Keratinocyte (primary cell): Measurements from ENCODE around the gene GJA5. TPM values are rescaled to one million over a fixed set of nuclear protein-coding genes. Genes with fewer than 3 reads are reported as not detected.

Source experiments
- DNase-seq: peaks from one replicate; pipeline ENCODE4 v3.0.0-alpha.2; 2011; ENCODE audit warnings: low read depth, missing footprints, low spot score
- FAIRE-seq: peaks from 2 replicates; lab custom pipeline; 2011; peaks lifted over from hg19 to GRCh38; lab: Jason Lieb, UNC
- H2AFZ ChIP-seq: 2 replicates; pipeline ENCODE4 v1.6.0; 2012; ENCODE audit warnings: low read length, control low read depth, inconsistent platforms; ENCODE audit not compliant: control insufficient read depth
- H3K27ac ChIP-seq: 2 replicates; pipeline ENCODE4 v1.5.1; 2011; ENCODE audit warnings: low read length; ENCODE audit not compliant: control insufficient read depth, insufficient read depth
- H3K27me3 ChIP-seq: 3 replicates; pipeline ENCODE4 v1.6.0; 2011; ENCODE audit warnings: low read length; ENCODE audit not compliant: control insufficient read depth, insufficient read depth; ENCODE audit errors: extremely low read depth
- H3K36me3 ChIP-seq, 2 experiments: 2 replicates in 1 of 2; 3 replicates in 1 of 2; pipeline ENCODE4 v1.5.1; 2011; ENCODE audit warnings: low read length in 2 of 2, mild to moderate bottlenecking in 1 of 2; ENCODE audit not compliant: control insufficient read depth in 2 of 2, insufficient read depth in 2 of 2; ENCODE audit errors: extremely low read depth in 1 of 2
- H3K4me1 ChIP-seq: 3 replicates; pipeline ENCODE4 v1.5.1; 2011; ENCODE audit warnings: low read length; ENCODE audit not compliant: control insufficient read depth, insufficient read depth; ENCODE audit errors: extremely low read depth
- H3K4me2 ChIP-seq: 3 replicates; pipeline ENCODE4 v1.6.0; 2011; ENCODE audit warnings: low read depth, low read length; ENCODE audit not compliant: control insufficient read depth, insufficient read depth; ENCODE audit errors: extremely low read depth
- H3K4me3 ChIP-seq, 3 experiments: fragments of 200-600 bp in 1 of 3; sonication (generic) in 1 of 3; 2 replicates in 2 of 3; 3 replicates in 1 of 3; pipeline ENCODE4 v1.5.1; 2011 to 2016; ENCODE audit warnings: low read length in 3 of 3, mild to moderate bottlenecking in 3 of 3, control low read depth in 2 of 3, inconsistent platforms in 1 of 3, low read depth in 1 of 3, mixed read lengths in 1 of 3, mixed run types in 1 of 3, moderate library complexity in 1 of 3; ENCODE audit not compliant: control insufficient read depth in 2 of 3, insufficient read depth in 2 of 3; ENCODE audit errors: extremely low read depth in 1 of 3
- H3K79me2 ChIP-seq: 2 replicates; pipeline ENCODE4 v1.6.0; 2012; ENCODE audit warnings: low read length; ENCODE audit not compliant: control insufficient read depth, insufficient read depth
- H3K9ac ChIP-seq: 3 replicates; pipeline ENCODE4 v1.6.0; 2011; ENCODE audit warnings: low read length; ENCODE audit not compliant: control insufficient read depth, insufficient read depth; ENCODE audit errors: extremely low read depth
- H3K9me1 ChIP-seq: 3 replicates; pipeline ENCODE4 v1.6.0; 2011; ENCODE audit warnings: low read length; ENCODE audit not compliant: control insufficient read depth, insufficient read depth; ENCODE audit errors: extremely low read depth
- H3K9me3 ChIP-seq: 2 replicates; pipeline ENCODE4 v1.5.1; 2012; ENCODE audit warnings: low read depth, low read length; ENCODE audit not compliant: control insufficient read depth
- H4K20me1 ChIP-seq: 3 replicates; pipeline ENCODE4 v1.6.0; 2011; ENCODE audit warnings: low read length; ENCODE audit not compliant: control insufficient read depth, insufficient read depth; ENCODE audit errors: extremely low read depth
- CTCF ChIP-seq, 3 experiments: IDR thresholded peaks in 1 of 3; conservative IDR thresholded peaks in 1 of 3; optimal IDR thresholded peaks in 1 of 3; 2 replicates in 2 of 3; 3 replicates in 1 of 3; pipeline versions ENCODE3 to v1.5.1; 2011; ENCODE audit warnings: low read length in 3 of 3, mild to moderate bottlenecking in 3 of 3, moderate library complexity in 2 of 3, control low read depth in 1 of 3, inconsistent platforms in 1 of 3; ENCODE audit not compliant: insufficient read depth in 2 of 3; ENCODE audit errors: extremely low read depth in 1 of 3
- EZH2 ChIP-seq: IDR thresholded peaks from one replicate; pipeline ENCODE4 v1.6.1; 2012; ENCODE audit warnings: inconsistent platforms, mild to moderate bottlenecking, low read length, moderate library complexity
- dilution Hi-C: fragments of 300-500 bp; cut with MboI; formaldehyde crosslinking; loops from one replicate; pipeline ENCODE4 v1.7.0; 2020; ENCODE audit warnings: low sequenced_read_pairs; ENCODE audit not compliant: extremely low pct_ligation_motif_present
- polyA plus RNA-seq, 5 experiments: library from polyadenylated mRNA; depleted of rRNA in 3 of 5; stranded (reverse) in 3 of 5; stranded (forward) in 1 of 5; unstranded in 1 of 5; fragments of >200 nt; gene quantifications; 1 replicate in 1 of 5; 2 replicates in 3 of 5; 3 replicates in 1 of 5; pipeline versions ENCODE4 v1.2.1 to v1.2.3, GENCODE V29; 2011 to 2012; ENCODE audit warnings: missing spikeins in 2 of 5, low read depth in 1 of 5, low replicate concordance in 1 of 5

Gene GJA5
- polyA plus RNA-seq, 1 donor (not counting 4 experiments of a cell fraction or from before 2014, with no cell fraction given), result 44.0 TPM

- Histone ChIP-seq H3K36me3 (no peaks in the 10 kb centered on the region), H4K20me1 (no peaks in the 10 kb centered on the region), H3K9me3 (no peaks in the 10 kb centered on the region), H3K9ac (no peak overlapping the region), H3K4me3 (no peak overlapping the region), H3K27ac (no peak overlapping the region), H3K79me2 (no peaks in the 10 kb centered on the region), H3K27me3 (no peaks in the 10 kb centered on the region), H2AFZ (no peak overlapping the region), H3K4me2 (no peak overlapping the region), H3K9me1 (no peaks in the 10 kb centered on the region), H3K4me1 (peaks cover 11% of the 10 kb centered on the region)
- DNase-seq (no peak), FAIRE-seq (no peak)
- dilution Hi-C loops, result loop anchor here (25.0 kb wide), 1 partner anchor 139 kb away; no protein-coding TSS in a partner anchor
- no peak for TF ChIP-seq CTCF (optimal IDR thresholded peaks at IDR 0.05 in 1 of 3, IDR thresholded peaks at IDR 0.05 in 1 of 3, conservative IDR thresholded peaks at IDR 0.05 in 1 of 3; ENCODE audit: extremely low read depth in 1 of 3, insufficient read depth in 2 of 3, low read length in 3 of 3)
- TF ChIP-seq EZH2, result no peak
Observed at GRCh38 chr1:147747966-147748365, 12.4 kb downstream of the GJA5 start.

GRCh38 chr1:147745271-147745670 is 15.1 kb downstream of the GJA5 start:
- no peaks in the 10 kb centered on the region for H3K27me3 ChIP-seq
- no peak overlapping the region for H3K4me3 ChIP-seq
- no peak overlapping the region for H2AFZ ChIP-seq
- DNase-seq, result no peak
- TF ChIP-seq CTCF (optimal IDR thresholded peaks at IDR 0.05 in 1 of 3, IDR thresholded peaks at IDR 0.05 in 1 of 3, conservative IDR thresholded peaks at IDR 0.05 in 1 of 3; ENCODE audit: extremely low read depth in 1 of 3, insufficient read depth in 2 of 3, low read length in 3 of 3), result no peak
- TF ChIP-seq EZH2, result no peak
- no peak overlapping the region for H3K4me2 ChIP-seq
- no peaks in the 10 kb centered on the region for H3K79me2 ChIP-seq
- no peaks in the 10 kb centered on the region for H3K9me3 ChIP-seq
- H3K36me3 ChIP-seq, result no peaks in the 10 kb centered on the region
- no peaks in the 10 kb centered on the region for H4K20me1 ChIP-seq
- no peak overlapping the region for H3K9ac ChIP-seq
- no peak overlapping the region for H3K27ac ChIP-seq
- dilution Hi-C loops, result loop anchor here (25.0 kb wide), 1 partner anchor 142 kb away; no protein-coding TSS in a partner anchor
- H3K9me1 ChIP-seq, result no peaks in the 10 kb centered on the region
- H3K4me1 ChIP-seq, result peaks cover 8% of the 10 kb centered on the region
- FAIRE-seq, result no peak
